Activated CD4-positive, alpha-beta T cell treated with anti-CD3 and anti-CD28 coated beads, Interleukin-10, Interleukin-2, amounts not matched to agents 100 ng/mL and 50 ng/mL, durations not matched to agents 16 hours and 8 hours (primary cell): ENCODE data around the gene ADCK2.
"Not testable (repeated sequence)": the region's sequence is repeated elsewhere in the genome, so short reads cannot be mapped to it uniquely, and the experiment has no call there.

Experiments
- DNase-seq: peaks from one replicate; pipeline ENCODE4 v3.0.0-alpha.2; 2020

Gene ADCK2

GRCh38 chr7:140674899-140675701, 2.4 kb downstream of the ADCK2 start:
- DNase-seq, result peak; percentile 15

- no peak for DNase-seq
Observed at GRCh38 chr7:140675726-140676125, 3.0 kb downstream of the ADCK2 start.

GRCh38 chr7:140676306-140676705, 3.6 kb downstream of the ADCK2 start:
- no peak for DNase-seq

DNA sequence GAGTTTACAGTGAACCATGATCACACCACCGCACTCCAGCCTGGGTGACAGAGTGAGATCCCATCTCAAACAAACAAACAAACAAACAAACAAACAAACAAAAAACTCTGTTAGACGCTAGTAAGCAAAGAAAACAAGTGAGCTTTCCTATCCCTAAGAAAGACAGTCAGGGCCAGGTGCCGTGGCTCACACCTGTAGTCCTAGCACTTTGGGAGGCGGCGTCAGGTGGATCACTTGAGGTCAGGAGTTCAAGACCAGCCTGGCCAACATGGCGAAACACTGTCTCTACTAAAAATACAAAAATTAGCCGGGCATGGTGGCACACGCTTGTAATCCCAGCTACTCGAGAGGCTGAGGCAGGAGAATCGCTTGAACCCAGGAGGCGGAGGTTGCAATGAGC, 4.2 kb downstream of the ADCK2 start:
- not testable (repeated sequence) for DNase-seq

DNA sequence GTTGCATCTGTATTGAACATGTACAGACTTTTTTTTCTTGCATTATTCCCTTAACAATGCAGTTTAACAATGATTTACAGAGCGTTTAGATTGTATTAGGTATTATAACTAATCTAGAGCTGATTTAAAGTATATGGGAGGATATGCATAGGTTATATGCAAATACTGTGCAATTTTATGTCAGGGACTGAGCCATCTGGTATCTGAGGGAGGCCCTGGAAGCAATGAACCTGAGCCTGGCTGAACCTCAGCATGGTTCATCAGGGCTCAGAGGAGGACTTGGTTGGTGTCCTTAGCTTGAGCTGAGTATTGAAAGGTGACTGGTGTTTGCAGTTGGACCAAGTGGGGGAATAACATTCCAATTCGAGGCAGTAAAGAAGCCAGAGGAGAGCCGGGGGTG, 4.8 kb downstream of the ADCK2 start:
- no peak for DNase-seq

DNA sequence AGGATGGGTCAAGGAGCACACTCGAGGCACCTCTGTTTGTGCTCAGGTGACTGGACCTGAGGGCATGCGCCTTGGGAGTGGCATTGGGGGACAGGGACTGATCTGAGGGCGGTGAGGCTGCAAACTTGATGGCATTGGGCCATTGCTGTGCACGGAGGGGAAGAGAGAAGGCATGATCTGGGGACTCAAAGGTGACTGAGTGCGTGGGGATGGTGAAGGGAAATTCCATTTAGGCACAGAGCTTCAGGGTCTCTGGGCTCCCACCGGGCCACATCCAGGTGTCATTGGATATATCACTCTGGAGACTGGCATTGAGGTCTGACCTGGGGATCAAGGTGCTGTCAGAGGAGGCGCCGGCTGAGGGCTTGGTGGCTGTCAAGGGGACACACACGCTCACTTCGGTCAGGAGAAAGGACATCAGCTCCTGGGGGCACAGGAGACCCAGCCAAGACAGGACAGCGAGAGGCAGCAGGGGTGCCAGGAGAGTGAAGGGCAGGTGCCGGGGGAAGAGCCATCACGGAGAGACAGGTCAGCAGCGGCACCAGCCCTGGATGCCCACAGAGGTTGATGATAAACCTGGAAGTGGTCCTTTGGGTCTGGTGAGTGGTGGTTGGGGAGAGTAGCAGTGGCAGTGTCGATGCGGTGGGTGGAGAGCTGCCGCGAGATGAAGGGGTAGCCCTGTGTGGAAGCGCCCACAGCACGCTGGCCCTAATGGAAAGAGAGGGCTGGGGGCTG, 5.5 kb downstream of the ADCK2 start:
- DNase-seq, result no peak

DNA sequence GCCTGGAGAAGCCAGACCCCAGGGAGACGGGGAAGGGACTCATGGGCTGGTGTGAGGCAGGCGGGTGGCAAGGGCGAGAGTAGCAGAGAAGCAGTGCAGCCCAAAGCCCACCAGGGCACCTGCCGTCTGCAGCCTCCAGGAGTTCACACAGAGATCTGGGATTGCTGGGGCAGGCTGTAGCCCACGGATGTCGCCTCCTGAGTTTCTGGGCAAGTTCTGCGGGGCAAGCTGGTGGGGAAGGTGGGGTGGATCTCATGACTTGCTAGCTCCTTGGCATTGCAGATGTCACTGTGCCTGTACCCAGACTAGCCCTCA, 6.0 kb downstream of the ADCK2 start:
- no peak for DNase-seq

DNA sequence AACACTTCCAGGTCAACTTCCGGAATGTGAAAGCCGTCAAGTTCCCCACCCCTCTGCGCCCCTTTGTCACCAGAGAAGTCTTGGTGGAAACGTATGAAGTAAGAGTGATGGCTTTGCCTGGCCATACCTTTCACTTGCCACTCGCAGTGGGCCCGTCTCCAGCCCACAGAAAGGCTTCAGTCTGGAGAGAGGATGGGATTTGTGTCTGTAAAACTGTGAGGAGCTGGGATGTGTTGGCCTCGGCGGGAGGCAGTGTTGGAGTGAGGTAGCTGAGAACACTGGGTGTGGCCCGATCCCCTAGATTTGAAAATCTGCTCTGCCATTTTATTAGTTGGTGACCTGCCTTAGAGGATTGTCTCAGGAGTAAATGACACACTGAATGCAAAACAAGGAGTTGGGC, 6.4 kb downstream of the ADCK2 start:
- DNase-seq, result no peak

DNA sequence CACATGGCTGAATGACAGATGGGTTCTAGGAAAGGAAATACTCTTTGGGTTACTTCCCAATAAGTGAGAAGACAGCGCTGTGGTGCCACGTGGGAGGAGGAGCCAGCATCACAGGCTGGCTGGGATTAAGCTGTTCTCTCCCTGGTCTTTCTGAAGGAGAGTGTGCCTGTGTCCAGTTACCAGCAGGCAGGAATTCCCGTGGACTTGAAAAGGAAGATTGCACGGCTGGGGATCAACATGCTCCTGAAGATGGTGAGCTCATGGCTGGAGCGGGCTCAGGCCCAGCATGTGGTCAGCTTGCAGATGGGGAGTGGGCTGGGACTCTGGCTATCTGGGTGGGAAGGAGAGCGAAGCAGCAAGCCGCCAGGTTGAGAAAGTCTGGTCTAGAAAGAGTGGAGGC, 8.1 kb downstream of the ADCK2 start:
- DNase-seq, result no peak

DNA sequence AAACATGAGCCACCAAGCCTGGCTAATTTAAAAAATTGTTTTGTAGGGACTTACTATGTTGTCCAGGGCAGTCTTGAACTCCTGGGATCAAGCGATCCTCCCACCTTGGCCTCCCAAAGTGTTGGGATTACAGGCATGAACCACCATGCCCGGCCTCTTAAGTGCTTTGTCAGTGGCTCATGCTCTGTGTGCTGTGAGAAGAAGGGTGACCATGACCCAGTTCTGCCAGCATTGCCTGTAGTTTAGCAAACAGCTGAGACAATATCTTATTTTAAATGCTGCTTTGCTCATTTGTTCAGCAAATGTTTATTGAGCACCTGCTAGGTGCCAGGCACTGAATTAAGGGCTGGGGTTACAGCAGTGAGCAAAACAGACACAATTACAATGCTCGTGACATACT, 9.0 kb downstream of the ADCK2 start:
- DNase-seq, result no peak

GRCh38 chr7:140683657-140684056, 10.9 kb downstream of the ADCK2 start:
- no peak for DNase-seq

DNA sequence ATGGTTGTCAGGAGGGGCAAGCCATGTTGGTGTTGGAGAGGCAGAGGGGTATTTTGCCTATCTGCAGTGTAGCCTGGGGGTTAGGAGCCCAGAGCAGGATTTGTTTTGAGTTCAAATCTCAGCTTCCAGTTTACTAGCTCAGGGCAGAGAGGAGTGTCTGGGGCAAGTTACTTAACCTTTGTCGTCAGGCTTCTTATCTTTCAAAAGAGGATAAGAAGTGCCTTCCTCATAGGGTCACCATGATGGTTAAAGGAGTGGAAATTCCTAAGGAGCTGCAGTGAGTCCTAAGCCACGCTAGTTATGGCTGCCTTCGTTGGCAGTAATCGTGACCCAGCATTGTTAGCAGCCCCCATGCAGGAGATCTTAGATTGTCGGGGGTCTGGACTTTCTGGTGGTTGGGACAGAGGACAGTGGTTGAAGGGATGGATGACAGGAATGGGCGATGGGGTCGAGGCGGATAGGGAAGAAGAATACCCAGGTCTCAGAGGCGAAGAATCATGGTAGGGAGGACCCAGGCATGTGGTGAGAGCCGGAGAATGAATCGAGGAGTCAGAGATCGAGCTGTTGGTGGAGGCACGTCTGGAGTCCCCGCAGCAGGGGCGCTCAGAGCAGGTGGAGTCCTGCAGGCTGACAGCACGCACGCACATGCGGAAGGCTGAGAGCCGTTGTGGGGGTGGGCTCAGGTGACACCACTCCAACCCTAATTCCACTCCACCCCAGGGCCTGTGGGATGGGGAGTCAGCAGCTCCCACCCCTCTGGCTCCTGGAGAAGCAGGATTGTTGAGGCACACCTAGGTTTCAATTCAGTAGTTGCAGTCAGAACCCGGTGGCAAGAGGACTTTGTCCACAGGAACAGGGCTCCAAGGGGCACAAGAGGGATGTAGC, 11.6 kb downstream of the ADCK2 start:
- no peak for DNase-seq

DNA sequence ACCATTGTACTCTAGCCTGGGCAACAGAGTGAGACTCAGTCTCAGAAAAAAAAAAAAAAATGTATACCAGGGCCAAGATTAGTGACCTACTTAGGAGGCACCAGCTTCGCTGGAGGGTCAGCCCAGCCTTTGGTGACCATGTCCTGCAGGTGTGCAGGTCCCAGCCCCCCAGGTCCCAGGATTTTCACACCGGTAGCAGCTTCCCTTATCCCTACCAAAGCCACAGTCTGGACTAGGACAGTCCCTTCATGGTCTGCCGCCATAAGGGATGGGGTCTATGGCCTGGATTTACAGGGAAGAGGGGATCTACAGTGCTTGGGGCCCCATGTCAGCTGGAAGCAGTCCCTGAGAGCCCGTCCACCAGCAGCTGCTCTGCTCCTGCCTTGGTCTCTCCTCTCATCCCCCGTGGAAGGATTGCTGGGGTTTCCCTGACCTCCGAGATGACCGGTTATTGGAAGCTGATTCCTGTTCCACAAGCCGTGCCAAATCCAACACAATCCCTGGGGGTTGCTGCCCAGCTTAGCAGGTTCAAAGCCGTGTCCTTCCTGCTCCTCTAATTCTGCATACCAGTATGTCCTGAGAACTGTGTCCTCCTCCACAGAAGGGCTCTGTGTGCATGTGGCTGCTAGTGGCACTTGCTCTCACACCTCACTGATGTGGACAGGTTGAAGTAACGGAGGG, 12.8 kb downstream of the ADCK2 start:
- no peak for DNase-seq

DNA sequence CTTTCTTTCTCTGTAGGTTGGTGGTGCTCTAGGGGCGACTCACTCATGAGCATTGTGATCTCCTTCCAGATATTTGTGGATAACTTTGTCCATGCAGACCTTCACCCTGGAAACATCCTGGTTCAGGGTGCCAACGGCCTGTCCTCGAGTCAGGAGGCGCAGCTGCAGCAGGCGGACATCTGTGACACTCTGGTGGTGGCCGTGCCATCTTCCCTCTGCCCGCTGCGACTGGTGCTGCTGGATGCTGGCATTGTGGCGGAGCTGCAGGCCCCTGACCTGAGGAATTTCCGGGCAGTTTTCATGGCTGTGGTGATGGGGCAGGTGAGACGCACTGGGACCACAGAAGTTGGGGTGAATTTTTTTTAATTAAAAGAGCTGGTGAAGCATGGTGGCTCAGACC, 14.2 kb downstream of the ADCK2 start:
- DNase-seq, result no peak

DNA sequence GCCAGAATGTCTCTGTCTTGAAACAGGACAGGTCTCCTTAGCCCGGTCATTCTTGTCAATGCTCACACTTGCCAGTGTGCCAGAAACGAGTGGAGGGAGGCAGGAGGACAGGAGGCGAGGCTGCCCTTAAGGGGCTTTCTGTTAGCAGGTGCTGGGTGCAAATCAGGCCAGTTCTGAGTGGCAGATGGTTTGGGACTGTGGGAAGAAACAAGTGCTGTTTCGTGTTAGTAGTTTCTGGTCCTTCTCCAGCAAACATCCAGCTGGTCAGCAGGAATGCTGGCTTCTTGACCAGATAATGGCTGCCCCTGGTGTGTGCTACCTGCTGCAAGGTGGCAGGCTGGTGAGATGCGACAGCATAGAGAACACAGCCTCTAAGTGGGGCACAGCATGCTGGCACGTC, 15.6 kb downstream of the ADCK2 start:
- no peak for DNase-seq

GRCh38 chr7:140689199-140690152, 16.7 kb downstream of the ADCK2 start:
- no peak for DNase-seq

DNA sequence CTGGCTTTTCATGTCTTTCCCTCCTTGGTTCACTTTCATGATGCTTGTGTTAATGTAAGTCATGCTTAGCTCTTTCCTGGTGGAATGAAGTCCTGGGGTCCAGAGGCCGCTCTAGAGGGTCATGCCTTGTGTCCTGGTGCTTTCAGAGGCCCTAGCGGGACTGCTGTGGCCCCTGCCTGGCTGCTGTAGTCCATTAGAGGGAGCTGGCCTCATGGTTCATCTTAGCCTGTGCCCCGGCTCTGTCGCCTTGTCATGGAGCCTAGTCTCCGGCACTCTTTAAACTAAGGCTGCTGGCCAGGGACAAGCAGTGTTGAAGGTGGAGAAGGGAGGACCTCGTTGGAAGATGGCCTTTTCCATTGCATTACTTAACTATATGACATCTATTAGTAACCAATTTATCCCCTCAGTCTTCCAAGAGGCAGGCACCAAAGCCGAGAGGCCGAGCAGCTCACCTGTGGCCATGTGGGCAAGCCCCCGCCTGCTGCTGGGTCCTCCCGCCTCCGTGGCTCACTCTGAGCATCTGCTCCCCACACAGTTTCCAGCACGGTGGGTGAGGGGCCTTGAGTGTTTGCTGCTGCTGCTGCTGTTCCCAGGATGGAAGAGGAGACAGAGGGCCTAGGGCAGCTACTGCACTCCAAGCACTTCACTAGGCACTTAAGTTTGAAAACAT, 18.8 kb downstream of the ADCK2 start:
- no peak for DNase-seq

- DNase-seq, result not testable (repeated sequence)
Observed at GRCh38 chr7:140693849-140694248, 21.1 kb downstream of the ADCK2 start.

DNA sequence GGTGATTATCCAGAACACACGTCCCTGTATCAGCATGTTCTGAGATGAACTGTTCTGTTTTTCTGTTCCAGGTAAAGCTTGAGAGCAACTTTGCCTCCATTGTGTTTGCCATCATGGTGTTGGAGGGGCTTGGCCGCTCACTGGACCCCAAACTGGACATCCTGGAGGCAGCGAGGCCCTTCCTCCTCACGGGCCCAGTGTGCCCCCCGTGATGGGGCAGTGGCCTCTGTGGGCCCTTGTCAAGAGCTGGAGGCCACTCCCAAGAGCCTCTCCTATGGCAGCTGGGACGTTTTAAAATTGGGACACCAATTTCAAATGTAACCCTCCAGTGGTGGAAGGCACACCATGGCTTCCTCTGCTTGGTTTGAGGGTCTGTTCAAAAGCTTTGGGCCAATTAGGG, 21.8 kb downstream of the ADCK2 start:
- no peak for DNase-seq

GRCh38 chr7:140695381-140695780, 22.6 kb downstream of the ADCK2 start:
- DNase-seq, result no peak

- DNase-seq, result peak; percentile 96
Observed at GRCh38 chr7:140696024-140696679, 23.4 kb downstream of the ADCK2 start.
